Smooth muscle cell (in vitro differentiated cells): ENCODE data around the gene MFSD11. TPM values are rescaled to one million over a fixed set of nuclear protein-coding genes. Genes with fewer than 3 reads are reported as not detected.

Experiments
- DNase-seq: peaks from one replicate; lab custom pipeline; 2025; ENCODE audit not compliant: unreplicated experiment; lab: John Stamatoyannopoulos, UW
- H2AFZ ChIP-seq: fragments of 200-600 bp; sonication (generic); 2 replicates; pipeline ENCODE4 v1.6.0; 2016; ENCODE audit warnings: antibody characterized with exemption, low read depth, mild to moderate bottlenecking
- H3F3A ChIP-seq: fragments of 200-600 bp; sonication (generic); 2 replicates; pipeline ENCODE4 v1.6.0; 2017; ENCODE audit warnings: antibody characterized with exemption, low read depth
- H3K27ac ChIP-seq: fragments of 200-600 bp; sonication (generic); 2 replicates; pipeline ENCODE4 v1.5.1; 2016; ENCODE audit warnings: low read depth, mild to moderate bottlenecking
- H3K27me3 ChIP-seq: fragments of 200-600 bp; sonication (generic); 2 replicates; pipeline ENCODE4 v1.6.1; 2016; ENCODE audit warnings: low read depth, mild to moderate bottlenecking
- H3K36me3 ChIP-seq: fragments of 200-600 bp; sonication (generic); 2 replicates; pipeline ENCODE4 v1.5.1; 2016; ENCODE audit warnings: low read depth
- H3K4me1 ChIP-seq: fragments of 200-600 bp; sonication (generic); 2 replicates; pipeline ENCODE4 v1.5.1; 2016; ENCODE audit warnings: low read depth
- H3K4me2 ChIP-seq: fragments of 200-600 bp; sonication (generic); 2 replicates; pipeline ENCODE4 v1.6.0; 2016; ENCODE audit warnings: mild to moderate bottlenecking
- H3K4me3 ChIP-seq: fragments of 200-600 bp; sonication (generic); 2 replicates; pipeline ENCODE4 v1.5.1; 2016; ENCODE audit warnings: mild to moderate bottlenecking
- H3K79me2 ChIP-seq: fragments of 200-600 bp; sonication (generic); 2 replicates; pipeline ENCODE4 v1.6.0; 2016; ENCODE audit warnings: low read depth, mild to moderate bottlenecking
- H3K9ac ChIP-seq: fragments of 200-600 bp; sonication (generic); 2 replicates; pipeline ENCODE4 v1.6.0; 2016; ENCODE audit warnings: low read depth
- H3K9me3 ChIP-seq: fragments of 200-600 bp; sonication (generic); replicated peaks from 2 replicates; pipeline ENCODE4 v1.5.1; 2016; ENCODE audit warnings: low read depth
- H4K20me1 ChIP-seq: fragments of 200-600 bp; sonication (generic); 2 replicates; pipeline ENCODE4 v1.6.0; 2016; ENCODE audit warnings: low read depth
- CTCF ChIP-seq: fragments of 200-600 bp; sonication (generic); IDR thresholded peaks from 2 replicates; pipeline ENCODE4 v1.5.1; 2017; ENCODE audit warnings: borderline replicate concordance, mild to moderate bottlenecking, antibody characterized with exemption; ENCODE audit not compliant: insufficient read depth, poor library complexity, severe bottlenecking
- WGBS: methylation state at CpG from one replicate; pipeline ENCODE4 v1.1.7; 2016; ENCODE audit warnings: low lambda C conversion rate; 5-methylcytosine and 5-hydroxymethylcytosine counted together
- polyA plus RNA-seq: library from polyadenylated mRNA; unstranded; fragments of >200 nt; fragmentation: Nextera tagmentation; extraction: Ambion mirVana; gene quantifications from 2 replicates; pipeline ENCODE4 v1.2.1, GENCODE V29; 2016
- total RNA-seq: library from RNA; depleted of rRNA; stranded (reverse); fragments of >200 nt; gene quantifications from 2 replicates; pipeline ENCODE4 v1.2.3, GENCODE V29; 2014

The MFSD11 gene
- total and polyA plus RNA-seq, 2 experiments from 2014 or later, result 28.1 to 56.6 TPM

- 32% methylated on average over 32 of the region's 33 CpGs for WGBS
- Histone ChIP-seq H3K79me2 (peaks cover 66% of the 10 kb centered on the region), H3K36me3 (no peaks in the 10 kb centered on the region), H3K4me2 (peak overlapping the region; percentile 85), H3K4me3 (peak overlapping the region; percentile 30), H3K27ac (peak overlapping the region; percentile 75), H3K9me3 (no peaks in the 10 kb centered on the region), H3K9ac (peak overlapping the region; percentile 76), H4K20me1 (peaks cover 98% of the 10 kb centered on the region), H2AFZ (no peak overlapping the region), H3F3A (peaks cover 18% of the 10 kb centered on the region), H3K27me3 (no peaks in the 10 kb centered on the region), H3K4me1 (peaks cover 41% of the 10 kb centered on the region)
- TF ChIP-seq CTCF, result no peak
- DNase-seq, result no peak
Observed at GRCh38 chr17:76700617-76701470, 37.1 kb upstream of the MFSD11 start.

GRCh38 chr17:76701471-76701967 lies 36.4 kb upstream of the MFSD11 start:
- Histone ChIP-seq H2AFZ (no peak overlapping the region), H4K20me1 (peaks cover 95% of the 10 kb centered on the region), H3K9me3 (no peaks in the 10 kb centered on the region), H3K27ac (peak overlapping the region; percentile 75), H3K4me2 (peak overlapping the region; percentile 85), H3K36me3 (no peaks in the 10 kb centered on the region), H3K4me3 (no peak overlapping the region), H3K4me1 (peaks cover 41% of the 10 kb centered on the region), H3F3A (peaks cover 18% of the 10 kb centered on the region), H3K9ac (no peak overlapping the region), H3K27me3 (no peaks in the 10 kb centered on the region), H3K79me2 (peaks cover 63% of the 10 kb centered on the region)
- DNase-seq, result no peak
- TF ChIP-seq CTCF, result no peak
- WGBS, result 43% methylated on average over 8 of the region's 11 CpGs

GRCh38 chr17:76702076-76702475 lies 35.8 kb upstream of the MFSD11 start:
- no peak overlapping the region for H2AFZ ChIP-seq
- H3K27me3 ChIP-seq, result no peaks in the 10 kb centered on the region
- H3K9ac ChIP-seq, result no peak overlapping the region
- peaks cover 36% of the 10 kb centered on the region for H3K4me1 ChIP-seq
- H3K9me3 ChIP-seq, result no peaks in the 10 kb centered on the region
- H3F3A ChIP-seq, result peaks cover 18% of the 10 kb centered on the region
- DNase-seq, result no peak
- H3K36me3 ChIP-seq, result no peaks in the 10 kb centered on the region
- no peak overlapping the region for H3K4me3 ChIP-seq
- peak overlapping the region; percentile 75 for H3K27ac ChIP-seq
- peaks cover 95% of the 10 kb centered on the region for H4K20me1 ChIP-seq
- no peak for TF ChIP-seq CTCF
- 76% methylated on average over 2 of the region's 2 CpGs for WGBS
- peak overlapping the region; percentile 85 for H3K4me2 ChIP-seq
- peaks cover 63% of the 10 kb centered on the region for H3K79me2 ChIP-seq
